Activated B cell treated with CpG ODN at 0.5 μM for 24 hours (primary cell): ENCODE data around the gene NOXRED1. TPM values are rescaled to one million over a fixed set of nuclear protein-coding genes. Genes with fewer than 3 reads are reported as not detected.

ENCODE experiments used
- ATAC-seq: fragments of 200-7000 bp; cut with Tn5 transposase; one replicate; pipeline ENCODE4 v1.10.0; 2021; ENCODE audit warnings: low read depth, mild to moderate bottlenecking, moderate library complexity
- CTCF ChIA-PET: fragments of 350-600 bp; sonication (Branson Sonifier 250); formaldehyde crosslinking; loops from one replicate; lab custom pipeline; 2021; ENCODE audit warnings: antibody characterized with exemption; lab: Charles Lee
- POLR2A ChIA-PET: fragments of 350-600 bp; sonication (Branson Sonifier 250); formaldehyde crosslinking; loops from one replicate; lab custom pipeline; 2021; ENCODE audit warnings: antibody characterized with exemption; lab: Charles Lee
- DNase-seq: peaks from one replicate; pipeline ENCODE4 v3.0.0; 2022
- H3K27ac Mint-ChIP-seq: one replicate; pipeline ENCODE4 v1.8.0; 2020; ENCODE audit warnings: mixed read lengths
- H3K27me3 Mint-ChIP-seq: one replicate; pipeline ENCODE4 v1.8.0; 2021; ENCODE audit warnings: mixed read lengths
- H3K36me3 Mint-ChIP-seq: one replicate; pipeline ENCODE4 v1.8.0; 2021; ENCODE audit warnings: low read depth, mixed read lengths
- H3K4me1 Mint-ChIP-seq: one replicate; pipeline ENCODE4 v1.8.0; 2021; ENCODE audit warnings: mixed read lengths
- H3K4me3 Mint-ChIP-seq: one replicate; pipeline ENCODE4 v1.8.0; 2020; ENCODE audit warnings: mild to moderate bottlenecking, mixed read lengths
- H3K9me3 Mint-ChIP-seq: one replicate; pipeline ENCODE4 v1.8.0; 2020; ENCODE audit warnings: mixed read lengths
- CTCF ChIP-seq: fragments of 200-600 bp; IDR thresholded peaks from one replicate; pipeline ENCODE4 v1.8.0; 2022; ENCODE audit warnings: antibody characterized with exemption, mild to moderate bottlenecking
- intact Hi-C: fragments of 100-400 bp; cut with micrococcal nuclease; formaldehyde crosslinking; loops from one replicate; pipeline ENCODE4 v1.15.1; 2024
- total RNA-seq: library from RNA; stranded (reverse); gene quantifications from 2 replicates; pipeline ENCODE4 v1.2.3, GENCODE V29; 2022

The NOXRED1 gene
- total RNA-seq: 0.27 and 1.0 TPM in 2 replicates

- peaks cover 75% of the 10 kb centered on the region for H3K36me3 Mint-ChIP-seq
- DNase-seq (no peak), ATAC-seq (no peak)
- H3K4me3 Mint-ChIP-seq: no peak within 1 kb of the TSS
- intact Hi-C loops: no loop called here
- TF ChIP-seq CTCF: no peak
- H3K27me3 Mint-ChIP-seq: no peaks in the 10 kb centered on the region
- POLR2A ChIA-PET: no interaction called here
- H3K27ac Mint-ChIP-seq: no peak within 1 kb of the TSS
- peaks cover 10% of the 10 kb centered on the region for H3K9me3 Mint-ChIP-seq
- CTCF ChIA-PET: no interaction called here
- H3K4me1 Mint-ChIP-seq: no peaks in the 10 kb centered on the region
These were observed at the start of gene NOXRED1 for GRCh38 chr14:77423423-77423822. Gene NOXRED1 (minus strand): TSS chr14:77423523. CDS start chr14:77422889, 634 bp downstream.

- H3K36me3 Mint-ChIP-seq: peaks cover 41% of the 10 kb centered on the region
- ChIA-PET POLR2A (no interaction called here), CTCF (no interaction called here)
- no peaks in the 10 kb centered on the region for H3K4me1 Mint-ChIP-seq
- no peak for TF ChIP-seq CTCF
- no peak for ATAC-seq
- H3K27ac Mint-ChIP-seq: no peak overlapping the region
- intact Hi-C loops: no loop called here
- H3K9me3 Mint-ChIP-seq: no peaks in the 10 kb centered on the region
- H3K4me3 Mint-ChIP-seq: no peak overlapping the region
- DNase-seq: no peak
- H3K27me3 Mint-ChIP-seq: no peaks in the 10 kb centered on the region
These were observed 47.0 kb upstream of the NOXRED1 start for GRCh38 chr14:77470224-77470870.

- Mint-ChIP-seq H3K27me3 (no peaks in the 10 kb centered on the region), H3K36me3 (peaks cover 49% of the 10 kb centered on the region), H3K27ac (no peak overlapping the region), H3K9me3 (no peaks in the 10 kb centered on the region), H3K4me1 (no peaks in the 10 kb centered on the region), H3K4me3 (no peak overlapping the region)
- DNase-seq (no peak), ATAC-seq (no peak)
- POLR2A ChIA-PET: interaction anchor here (0.6 kb wide), 1 partner anchor 73 kb away, joined by 4 read pairs; no protein-coding TSS in a partner anchor
- CTCF ChIA-PET: no interaction called here
- intact Hi-C loops: no loop called here
- TF ChIP-seq CTCF: no peak
These were observed 46.2 kb upstream of the NOXRED1 start for GRCh38 chr14:77469539-77469938.

- POLR2A ChIA-PET: interaction anchor here (0.6 kb wide), 1 partner anchor 73 kb away, joined by 4 read pairs; no protein-coding TSS in a partner anchor
- no peak for DNase-seq
- Mint-ChIP-seq H3K4me3 (no peak overlapping the region), H3K36me3 (peaks cover 52% of the 10 kb centered on the region), H3K9me3 (no peaks in the 10 kb centered on the region), H3K4me1 (no peaks in the 10 kb centered on the region), H3K27ac (no peak overlapping the region), H3K27me3 (no peaks in the 10 kb centered on the region)
- TF ChIP-seq CTCF: no peak
- CTCF ChIA-PET: no interaction called here
- intact Hi-C loops: no loop called here
- no peak for ATAC-seq
These were observed 45.8 kb upstream of the NOXRED1 start for GRCh38 chr14:77469067-77469505.

- no peaks in the 10 kb centered on the region for H3K27me3 Mint-ChIP-seq
- H3K4me1 Mint-ChIP-seq: no peaks in the 10 kb centered on the region
- no peaks in the 10 kb centered on the region for H3K9me3 Mint-ChIP-seq
- no peak overlapping the region for H3K27ac Mint-ChIP-seq
- TF ChIP-seq CTCF: no peak
- H3K36me3 Mint-ChIP-seq: peaks cover 65% of the 10 kb centered on the region
- intact Hi-C loops: no loop called here
- ChIA-PET CTCF (no interaction called here), POLR2A (interaction anchor here (0.6 to 1.5 kb wide), 3 partner anchors 9 to 255 kb away, joined by 3 to 7 read pairs (median 3); no protein-coding TSS in a partner anchor)
- no peak overlapping the region for H3K4me3 Mint-ChIP-seq
- no peak for DNase-seq
- no peak for ATAC-seq
These were observed 44.5 kb upstream of the NOXRED1 start for GRCh38 chr14:77467801-77468200.
